Uterus (tissue), 2 donors: ENCODE data around the gene FOXF2.

Source experiments
- CTCF ChIP-seq, 4 experiments: fragments of 200-600 bp in 2 of 4; fragments of 450-650 bp in 2 of 4; sonication (generic) in 2 of 4; IDR thresholded peaks; one replicate each; pipeline ENCODE4 v1.5.1; 2016 to 2019; ENCODE audit warnings: antibody characterized with exemption in 4 of 4, mild to moderate bottlenecking in 2 of 4, moderate library complexity in 1 of 4
- POLR2A ChIP-seq, 2 donors: fragments of 450-650 bp; IDR thresholded peaks; one replicate each; pipeline ENCODE4 v1.6.1; 2016; ENCODE audit warnings: antibody characterized with exemption in 2 of 2, mild to moderate bottlenecking in 1 of 2, moderate library complexity in 1 of 2

- TF ChIP-seq CTCF (IDR thresholded peaks at IDR 0.05): no peak
- no peak for TF ChIP-seq POLR2A (IDR thresholded peaks at IDR 0.05)
Observed at GRCh38 chr6:1372690-1373089, 16.7 kb upstream of the FOXF2 start.
